ENCODE measurements around the gene IFT172.
"Not testable (repeated sequence)": the region's sequence is repeated elsewhere in the genome, so short reads cannot be mapped to it uniquely, and the experiment has no call there.

The IFT172 gene, protein sequence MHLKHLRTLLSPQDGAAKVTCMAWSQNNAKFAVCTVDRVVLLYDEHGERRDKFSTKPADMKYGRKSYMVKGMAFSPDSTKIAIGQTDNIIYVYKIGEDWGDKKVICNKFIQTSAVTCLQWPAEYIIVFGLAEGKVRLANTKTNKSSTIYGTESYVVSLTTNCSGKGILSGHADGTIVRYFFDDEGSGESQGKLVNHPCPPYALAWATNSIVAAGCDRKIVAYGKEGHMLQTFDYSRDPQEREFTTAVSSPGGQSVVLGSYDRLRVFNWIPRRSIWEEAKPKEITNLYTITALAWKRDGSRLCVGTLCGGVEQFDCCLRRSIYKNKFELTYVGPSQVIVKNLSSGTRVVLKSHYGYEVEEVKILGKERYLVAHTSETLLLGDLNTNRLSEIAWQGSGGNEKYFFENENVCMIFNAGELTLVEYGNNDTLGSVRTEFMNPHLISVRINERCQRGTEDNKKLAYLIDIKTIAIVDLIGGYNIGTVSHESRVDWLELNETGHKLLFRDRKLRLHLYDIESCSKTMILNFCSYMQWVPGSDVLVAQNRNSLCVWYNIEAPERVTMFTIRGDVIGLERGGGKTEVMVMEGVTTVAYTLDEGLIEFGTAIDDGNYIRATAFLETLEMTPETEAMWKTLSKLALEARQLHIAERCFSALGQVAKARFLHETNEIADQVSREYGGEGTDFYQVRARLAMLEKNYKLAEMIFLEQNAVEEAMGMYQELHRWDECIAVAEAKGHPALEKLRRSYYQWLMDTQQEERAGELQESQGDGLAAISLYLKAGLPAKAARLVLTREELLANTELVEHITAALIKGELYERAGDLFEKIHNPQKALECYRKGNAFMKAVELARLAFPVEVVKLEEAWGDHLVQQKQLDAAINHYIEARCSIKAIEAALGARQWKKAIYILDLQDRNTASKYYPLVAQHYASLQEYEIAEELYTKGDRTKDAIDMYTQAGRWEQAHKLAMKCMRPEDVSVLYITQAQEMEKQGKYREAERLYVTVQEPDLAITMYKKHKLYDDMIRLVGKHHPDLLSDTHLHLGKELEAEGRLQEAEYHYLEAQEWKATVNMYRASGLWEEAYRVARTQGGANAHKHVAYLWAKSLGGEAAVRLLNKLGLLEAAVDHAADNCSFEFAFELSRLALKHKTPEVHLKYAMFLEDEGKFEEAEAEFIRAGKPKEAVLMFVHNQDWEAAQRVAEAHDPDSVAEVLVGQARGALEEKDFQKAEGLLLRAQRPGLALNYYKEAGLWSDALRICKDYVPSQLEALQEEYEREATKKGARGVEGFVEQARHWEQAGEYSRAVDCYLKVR (N-terminal part only)

DNA sequence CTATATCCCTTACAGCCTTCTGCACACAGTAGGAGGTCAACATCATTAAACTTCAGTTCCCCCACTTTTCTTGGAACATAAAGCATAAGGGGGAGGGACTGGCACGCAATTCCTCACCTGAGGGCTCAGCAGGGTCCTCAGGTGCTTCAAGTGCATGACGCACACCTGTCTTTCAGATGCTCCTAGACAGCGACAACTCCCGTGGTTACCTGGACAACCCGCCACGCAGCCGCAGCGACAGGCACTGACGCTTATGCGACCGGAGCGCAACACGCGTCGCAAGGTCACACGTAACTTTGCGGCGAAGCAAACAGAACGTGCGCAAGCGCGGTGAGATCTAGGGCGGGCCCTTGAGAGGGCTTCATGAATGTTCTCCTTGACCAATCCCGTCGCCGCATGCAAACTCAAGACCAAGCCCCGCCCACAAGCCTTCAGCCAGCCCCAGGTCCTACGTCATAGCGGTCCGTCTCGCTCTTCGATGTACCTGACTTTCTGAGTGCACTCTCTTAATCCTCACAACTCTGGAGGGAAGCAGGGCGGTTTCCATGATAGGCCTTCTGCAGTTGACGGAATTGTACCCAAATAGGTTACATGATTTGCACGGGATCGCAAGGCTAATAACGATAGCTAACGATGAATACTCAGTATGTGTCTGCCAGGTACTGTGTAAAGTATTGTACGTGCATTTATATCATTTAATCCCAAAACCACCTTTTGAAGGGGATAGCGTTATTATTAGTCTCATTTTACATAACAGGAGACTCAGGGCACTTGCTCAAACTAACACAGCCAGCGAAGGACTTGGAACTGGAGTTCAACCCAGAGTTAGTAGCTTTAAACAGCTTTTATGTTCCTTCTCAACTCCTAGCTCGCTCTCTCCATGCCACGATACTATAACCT is at the start of gene IFT172:
IFT172 (minus strand) TSS at position 246 of the 900 bp plus-strand sequence; CDS start at position 156, 90 bp downstream.
- peak within 1 kb of the TSS; percentile 87 for H3K4me3 ChIP-seq
- DNase-seq (ENCODE audit: low spot score), result peak; percentile 99
- TF ChIP-seq, protein P1, sequence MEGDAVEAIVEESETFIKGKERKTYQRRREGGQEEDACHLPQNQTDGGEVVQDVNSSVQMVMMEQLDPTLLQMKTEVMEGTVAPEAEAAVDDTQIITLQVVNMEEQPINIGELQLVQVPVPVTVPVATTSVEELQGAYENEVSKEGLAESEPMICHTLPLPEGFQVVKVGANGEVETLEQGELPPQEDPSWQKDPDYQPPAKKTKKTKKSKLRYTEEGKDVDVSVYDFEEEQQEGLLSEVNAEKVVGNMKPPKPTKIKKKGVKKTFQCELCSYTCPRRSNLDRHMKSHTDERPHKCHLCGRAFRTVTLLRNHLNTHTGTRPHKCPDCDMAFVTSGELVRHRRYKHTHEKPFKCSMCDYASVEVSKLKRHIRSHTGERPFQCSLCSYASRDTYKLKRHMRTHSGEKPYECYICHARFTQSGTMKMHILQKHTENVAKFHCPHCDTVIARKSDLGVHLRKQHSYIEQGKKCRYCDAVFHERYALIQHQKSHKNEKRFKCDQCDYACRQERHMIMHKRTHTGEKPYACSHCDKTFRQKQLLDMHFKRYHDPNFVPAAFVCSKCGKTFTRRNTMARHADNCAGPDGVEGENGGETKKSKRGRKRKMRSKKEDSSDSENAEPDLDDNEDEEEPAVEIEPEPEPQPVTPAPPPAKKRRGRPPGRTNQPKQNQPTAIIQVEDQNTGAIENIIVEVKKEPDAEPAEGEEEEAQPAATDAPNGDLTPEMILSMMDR (IDR thresholded peaks at IDR 0.05), result no peak
- H3K27ac ChIP-seq, result peak within 1 kb of the TSS; percentile 69 to 83

DNA sequence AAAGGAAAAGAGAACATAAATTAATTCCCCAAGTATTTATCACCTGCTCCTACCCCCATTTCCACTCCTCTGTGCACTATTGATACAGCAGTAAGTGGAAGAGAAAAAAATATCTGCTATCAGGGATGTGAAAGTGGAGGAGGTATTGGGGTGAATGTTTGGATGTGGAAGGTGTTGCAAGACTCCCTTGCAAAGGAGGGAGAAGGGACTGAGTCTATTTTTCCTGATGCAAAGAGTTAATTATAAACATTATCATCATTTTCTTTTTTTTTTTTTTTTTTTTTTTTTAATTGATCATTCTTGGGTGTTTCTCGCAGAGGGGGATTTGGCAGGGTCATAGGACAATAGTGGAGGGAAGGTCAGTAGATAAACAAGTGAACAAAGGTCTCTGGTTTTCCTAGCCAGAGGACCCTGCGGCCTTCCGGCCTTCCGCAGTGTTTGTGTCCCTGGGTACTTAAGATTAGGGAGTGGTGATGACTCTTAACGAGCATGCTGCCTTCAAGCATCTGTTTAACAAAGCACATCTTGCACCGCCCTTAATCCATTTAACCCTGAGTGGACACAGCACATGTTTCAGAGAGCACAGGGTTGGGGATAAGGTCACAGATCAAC is 49.4 kb upstream of the IFT172 start:
- DNase-seq (ENCODE audit: low spot score); H3K4me3 ChIP-seq; H3K27ac ChIP-seq: not testable (repeated sequence)

DNA sequence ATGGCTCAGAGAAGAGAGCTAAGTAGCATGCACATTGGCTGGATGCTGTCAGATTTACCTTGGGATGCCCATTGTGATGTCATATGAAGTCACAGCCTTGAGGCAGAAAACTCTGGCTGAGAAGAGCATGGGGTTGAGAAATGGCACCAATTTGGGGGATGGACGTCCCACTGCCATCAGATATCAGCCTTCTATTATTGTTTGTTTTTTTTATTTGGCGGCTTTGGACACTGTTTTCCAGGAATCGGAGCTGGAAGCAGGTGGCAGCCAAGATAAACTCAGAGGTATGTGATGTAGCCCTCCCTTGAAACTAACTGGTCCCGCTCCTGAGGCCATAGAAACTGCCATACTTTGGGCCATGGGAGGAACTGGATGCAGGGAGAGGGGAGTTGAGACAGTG is 47.7 kb upstream of the IFT172 start:
- TF ChIP-seq, protein P1 (IDR thresholded peaks at IDR 0.05), result no peak
- Histone ChIP-seq H3K4me3 (no peak overlapping the region), H3K27ac (no peak overlapping the region)
- DNase-seq (ENCODE audit: low spot score), result no peak

DNA sequence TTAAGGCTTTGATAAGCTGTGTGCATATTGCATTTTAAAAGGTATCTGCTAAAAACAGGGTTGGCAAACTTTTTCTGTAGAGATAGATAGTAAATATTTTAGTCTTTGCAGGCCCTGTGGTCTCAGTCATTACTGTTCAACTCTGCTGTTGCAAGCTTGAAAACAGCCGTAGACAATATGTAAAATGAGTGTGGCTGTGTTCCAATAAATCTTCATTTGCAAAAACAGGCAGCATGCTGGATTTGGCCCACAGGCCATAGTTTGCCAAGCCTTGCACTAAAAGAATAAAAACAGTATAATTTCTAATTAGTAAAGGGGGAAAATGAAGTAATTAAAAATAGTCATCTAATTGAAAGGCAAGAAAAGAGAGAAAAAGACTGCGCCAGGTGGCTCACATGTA is 42.4 kb upstream of the IFT172 start:
- Histone ChIP-seq H3K4me3 (no peak overlapping the region), H3K27ac (no peak overlapping the region)
- TF ChIP-seq, protein P1 (IDR thresholded peaks at IDR 0.05), result no peak
- no peak for DNase-seq (ENCODE audit: low spot score)

DNA sequence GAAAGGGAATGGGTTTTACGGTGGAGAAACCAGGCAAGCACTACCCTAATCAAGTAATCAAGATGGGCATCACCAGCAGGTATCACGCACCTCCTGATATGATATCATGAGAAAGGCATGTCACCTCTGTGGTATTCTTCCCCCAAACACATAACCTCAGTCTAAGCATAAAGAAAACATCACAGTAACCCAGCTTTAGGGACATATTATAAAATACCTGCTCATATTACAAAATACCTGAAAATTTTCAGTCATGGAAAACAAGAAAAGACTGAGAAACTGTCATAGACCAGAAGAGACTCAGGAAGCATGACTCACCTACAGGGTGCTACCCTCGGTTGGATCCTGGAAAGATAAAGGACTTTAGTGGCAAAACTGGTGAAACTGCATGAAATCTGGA is 37.6 kb upstream of the IFT172 start:
- Histone ChIP-seq H3K4me3 (no peak overlapping the region), H3K27ac (no peak overlapping the region)
- no peak for DNase-seq (ENCODE audit: low spot score)
- TF ChIP-seq, protein P1 (IDR thresholded peaks at IDR 0.05), result no peak

DNA sequence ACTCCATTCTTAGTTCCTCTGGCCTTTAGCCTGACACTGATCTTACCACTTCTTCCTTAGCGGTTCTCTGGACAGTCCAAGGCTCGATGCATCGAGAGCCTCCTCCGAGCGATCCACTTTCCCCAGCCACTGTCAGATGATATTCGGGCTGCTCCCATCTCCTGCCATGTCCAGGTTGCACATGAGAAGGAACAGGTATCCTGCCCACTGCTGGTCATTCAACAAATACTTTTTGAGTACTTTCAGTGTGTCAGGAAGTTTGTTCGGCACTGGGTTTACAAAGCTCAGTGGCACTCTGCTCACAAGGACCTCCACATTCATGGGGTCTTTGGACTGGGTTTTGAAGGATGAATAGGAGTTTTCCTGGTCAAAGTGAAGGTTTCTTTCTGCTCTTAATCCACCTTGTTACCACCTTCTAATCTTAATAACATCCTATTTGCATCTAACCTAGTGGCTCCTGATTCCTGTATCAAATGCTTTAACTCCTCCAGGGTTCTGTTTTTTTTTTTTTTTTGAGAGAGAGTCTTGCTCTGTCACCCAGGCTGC is 32.9 kb upstream of the IFT172 start:
- DNase-seq (ENCODE audit: low spot score), result no peak
- Histone ChIP-seq H3K4me3 (no peak overlapping the region), H3K27ac (no peak overlapping the region)
- TF ChIP-seq, protein P1 (IDR thresholded peaks at IDR 0.05), result no peak
